Mucosa of descending colon (tissue), 3 donors: ENCODE data around the gene CDC123. TPM values are rescaled to one million over a fixed set of nuclear protein-coding genes. Genes with fewer than 3 reads are reported as not detected.

ENCODE experiments used
- ATAC-seq: fragments of 200-7000 bp; cut with Tn5 transposase; one replicate; pipeline ENCODE4 v1.9.1; 2020; ENCODE audit warnings: mild to moderate bottlenecking, moderate library complexity
- DNase-seq, 3 donors: peaks; one replicate each; pipeline ENCODE4 v3.0.0-alpha.2; 2020
- H3K36me3 ChIP-seq: fragments of 200-600 bp; one replicate; pipeline ENCODE4 v1.8.0; 2021; ENCODE audit warnings: low read depth, mild to moderate bottlenecking
- H3K4me1 ChIP-seq: fragments of 200-600 bp; one replicate; pipeline ENCODE4 v1.8.0; 2021; ENCODE audit warnings: low read depth, mild to moderate bottlenecking
- H3K4me3 ChIP-seq: fragments of 200-600 bp; one replicate; pipeline ENCODE4 v1.8.0; 2021; ENCODE audit warnings: mild to moderate bottlenecking
- H3K9me3 ChIP-seq: fragments of 200-600 bp; one replicate; pipeline ENCODE4 v1.8.0; 2021; ENCODE audit warnings: mild to moderate bottlenecking
- intact Hi-C, 2 donors: fragments of 100-400 bp; cut with DNase I in 1 of 2; cut with micrococcal nuclease in 1 of 2; formaldehyde crosslinking; loops; one replicate each; pipeline versions ENCODE4 v1.11.0 to v1.11.1; 2022; cut with DNase I, micrococcal nuclease
- total RNA-seq, 3 donors: library from RNA; stranded (reverse); fragmentation: NEBNext Ultra II Directional in 2 of 3; extraction: Animal tissue kit (Norgen Biotek cat#: 25700) in 2 of 3; gene quantifications; one replicate each; pipeline versions ENCODE4 v1.2.1 to v1.2.4, GENCODE V29; 2021 to 2023
- TF ChIP-seq, protein P1 (sequence below): fragments of 200-600 bp; IDR thresholded peaks from one replicate; pipeline ENCODE4 v1.8.0; 2022; ENCODE audit warnings: antibody characterized with exemption, mild to moderate bottlenecking
- donor health status: DM: no; HTN: no; CAD: no; lungs with moderate emphysema.
- donor health status: DM: no; HTN: no; CAD: no.
- donor health status: DM: no; HTN: yes; CAD: no.

The CDC123 gene
- total RNA-seq, 3 donors from 2014 or later = 40.5 to 66.1 (median 48.4) TPM

GRCh38 chr10:12251581-12251980 lies 55.6 kb downstream of the CDC123 start:
- H3K4me1 ChIP-seq = no peaks in the 10 kb centered on the region
- H3K36me3 ChIP-seq = no peaks in the 10 kb centered on the region
- intact Hi-C loops = loop anchor here in 1 of 2 donors (10.0 kb wide), 1 partner anchor 823 kb away; no protein-coding TSS in a partner anchor
- H3K4me3 ChIP-seq = no peak overlapping the region
- TF ChIP-seq, protein P1, sequence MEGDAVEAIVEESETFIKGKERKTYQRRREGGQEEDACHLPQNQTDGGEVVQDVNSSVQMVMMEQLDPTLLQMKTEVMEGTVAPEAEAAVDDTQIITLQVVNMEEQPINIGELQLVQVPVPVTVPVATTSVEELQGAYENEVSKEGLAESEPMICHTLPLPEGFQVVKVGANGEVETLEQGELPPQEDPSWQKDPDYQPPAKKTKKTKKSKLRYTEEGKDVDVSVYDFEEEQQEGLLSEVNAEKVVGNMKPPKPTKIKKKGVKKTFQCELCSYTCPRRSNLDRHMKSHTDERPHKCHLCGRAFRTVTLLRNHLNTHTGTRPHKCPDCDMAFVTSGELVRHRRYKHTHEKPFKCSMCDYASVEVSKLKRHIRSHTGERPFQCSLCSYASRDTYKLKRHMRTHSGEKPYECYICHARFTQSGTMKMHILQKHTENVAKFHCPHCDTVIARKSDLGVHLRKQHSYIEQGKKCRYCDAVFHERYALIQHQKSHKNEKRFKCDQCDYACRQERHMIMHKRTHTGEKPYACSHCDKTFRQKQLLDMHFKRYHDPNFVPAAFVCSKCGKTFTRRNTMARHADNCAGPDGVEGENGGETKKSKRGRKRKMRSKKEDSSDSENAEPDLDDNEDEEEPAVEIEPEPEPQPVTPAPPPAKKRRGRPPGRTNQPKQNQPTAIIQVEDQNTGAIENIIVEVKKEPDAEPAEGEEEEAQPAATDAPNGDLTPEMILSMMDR = no peak
- no peaks in the 10 kb centered on the region for H3K9me3 ChIP-seq
- ATAC-seq = no peak
- DNase-seq = no peak

DNA sequence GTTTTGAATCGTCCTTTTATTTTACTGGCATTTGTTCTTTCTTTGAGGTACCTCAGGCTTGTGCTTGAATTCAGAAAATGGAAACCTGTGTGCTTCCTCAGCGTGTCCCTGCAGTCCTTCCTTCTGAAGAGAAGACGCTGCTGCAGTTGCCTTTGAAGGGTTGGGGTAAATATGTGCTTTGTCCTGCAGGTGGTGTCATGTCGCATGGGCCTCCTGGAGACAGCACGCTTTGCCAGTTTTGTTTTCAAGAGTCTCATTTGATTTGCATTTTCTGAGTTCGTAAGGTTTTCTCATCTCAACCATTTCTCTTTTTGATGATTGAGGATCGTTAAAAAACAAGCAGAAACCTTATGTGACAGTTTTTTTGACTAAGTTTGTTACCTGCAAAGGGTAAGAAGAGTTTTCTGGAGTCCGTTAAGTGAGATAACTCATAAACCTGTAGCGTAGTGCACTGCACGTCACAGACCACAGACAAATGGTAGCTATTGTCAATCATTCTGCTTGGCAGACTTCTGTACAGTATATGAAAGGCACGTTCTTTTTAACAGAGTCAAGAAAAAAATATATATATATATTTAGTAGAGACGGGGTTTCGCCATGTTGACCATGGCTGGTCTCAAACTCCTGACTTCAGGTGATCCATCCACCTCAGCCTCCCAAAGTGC lies 57.0 kb downstream of the CDC123 start:
- Histone ChIP-seq H3K36me3 (no peaks in the 10 kb centered on the region), H3K4me3 (no peak overlapping the region), H3K4me1 (no peaks in the 10 kb centered on the region), H3K9me3 (no peaks in the 10 kb centered on the region)
- peak in 1 of 3 donors; percentile 30 for DNase-seq
- TF ChIP-seq, protein P1 = no peak
- intact Hi-C loops = loop anchor here in 1 of 2 donors (10.0 kb wide), 1 partner anchor 822 kb away; no protein-coding TSS in a partner anchor
- ATAC-seq = peak; percentile 64

DNA sequence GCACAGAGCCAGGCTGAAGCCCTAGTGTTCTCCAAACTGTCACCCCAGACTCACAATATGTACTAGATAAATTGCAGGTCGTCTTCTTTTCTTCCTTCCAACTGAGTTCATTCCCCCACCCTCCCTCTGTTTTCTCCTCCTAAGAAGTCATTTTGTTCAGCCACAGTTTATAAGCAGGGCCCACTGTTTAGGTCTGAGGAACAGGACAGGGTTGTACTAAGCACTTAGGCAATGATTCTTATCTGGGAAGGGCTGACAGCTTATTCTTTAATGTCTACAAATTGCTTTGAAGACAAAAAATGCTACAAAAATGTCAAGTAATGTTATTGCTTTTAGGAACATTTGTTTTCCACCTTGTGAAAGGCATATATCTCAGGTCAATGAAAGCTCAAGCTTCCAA lies 59.1 kb downstream of the CDC123 start:
- Histone ChIP-seq H3K9me3 (no peaks in the 10 kb centered on the region), H3K4me3 (no peak overlapping the region), H3K4me1 (no peaks in the 10 kb centered on the region), H3K36me3 (no peaks in the 10 kb centered on the region)
- no peak for ATAC-seq
- intact Hi-C loops = loop anchor here in 1 of 2 donors (10.0 kb wide), 1 partner anchor 820 kb away; no protein-coding TSS in a partner anchor
- TF ChIP-seq, protein P1 = no peak
- DNase-seq = no peak

DNA sequence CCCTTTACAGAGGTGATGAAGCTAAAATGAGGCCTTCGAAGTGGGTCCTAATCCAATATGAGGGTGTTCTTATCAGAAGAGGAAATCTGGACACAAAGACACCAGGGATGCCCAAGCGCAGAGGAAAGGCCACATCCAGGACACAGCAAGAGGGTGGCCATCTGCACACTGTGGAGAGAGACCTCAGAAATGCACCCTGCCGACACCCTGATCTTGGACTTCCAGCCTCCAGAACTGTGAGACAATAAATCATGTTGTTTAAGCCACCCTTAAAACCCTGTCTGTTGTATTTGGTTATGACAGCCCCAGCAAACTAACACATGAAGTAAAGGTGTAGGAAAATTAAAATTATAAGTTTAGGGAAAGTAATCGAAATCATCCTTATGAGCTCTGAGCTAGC lies 64.0 kb downstream of the CDC123 start:
- intact Hi-C loops = loop anchor here (5.0 to 10.0 kb wide), 4 partner anchors 395 to 815 kb away; no protein-coding TSS in a partner anchor
- ATAC-seq (no peak), DNase-seq (no peak)
- no peaks in the 10 kb centered on the region for H3K36me3 ChIP-seq
- TF ChIP-seq, protein P1 = no peak
- H3K9me3 ChIP-seq = no peaks in the 10 kb centered on the region
- peaks cover 3% of the 10 kb centered on the region for H3K4me1 ChIP-seq
- H3K4me3 ChIP-seq = no peak overlapping the region

- DNase-seq = no peak
- TF ChIP-seq, protein P1 = no peak
- ATAC-seq = peak; percentile 11
- no peaks in the 10 kb centered on the region for H3K36me3 ChIP-seq
- H3K4me3 ChIP-seq = no peak overlapping the region
- H3K9me3 ChIP-seq = no peaks in the 10 kb centered on the region
- intact Hi-C loops = loop anchor here (5.0 to 10.0 kb wide), 3 partner anchors 392 to 450 kb away; no protein-coding TSS in a partner anchor
- peaks cover 14% of the 10 kb centered on the region for H3K4me1 ChIP-seq
Observed at GRCh38 chr10:12262278-12262981, 66.4 kb downstream of the CDC123 start.
